Measurements from ENCODE around the gene COL5A1.

GRCh38 chr9:134639994-134640393 is 1.6 kb upstream of the COL5A1 start:
- TF ChIP-seq CTCF (conservative IDR thresholded peaks at IDR 0.05; ENCODE audit: low read depth, low read length) (no peak), EZH2 (IDR thresholded peaks at IDR 0.05; ENCODE audit: low read length, unreplicated experiment) (no peak)
